OCI-LY1 (cell line): ENCODE measurements around the gene S1PR2.

ENCODE experiments used
- CTCF ChIP-seq: fragments of 200-600 bp; sonication (generic), shearing (Covaris generic); IDR thresholded peaks from 2 replicates; pipeline ENCODE4 v1.5.1; 2017; ENCODE audit warnings: mild to moderate bottlenecking, antibody characterized with exemption, low read length, moderate library complexity, mixed read lengths
- EZH2 ChIP-seq: fragments of 200-600 bp; sonication (generic), shearing (Covaris generic); IDR thresholded peaks from 2 replicates; pipeline ENCODE4 v1.8.0; 2017; ENCODE audit warnings: borderline replicate concordance, mixed run types, mild to moderate bottlenecking, antibody characterized with exemption, low read length, moderate library complexity, mixed read lengths

GRCh38 chr19:10277795-10278589 is 46.9 kb upstream of the S1PR2 start:
- no peak for TF ChIP-seq CTCF
- no peak for TF ChIP-seq EZH2
